CD14-positive monocyte (primary cell): Measurements from ENCODE around the gene H2AZ2. TPM values are rescaled to one million over a fixed set of nuclear protein-coding genes. Genes with fewer than 3 reads are reported as not detected.

Source experiments
- DNase-seq, 3 donors: peaks; one replicate each; pipeline ENCODE4 v3.0.0-alpha.2; 2011 to 2022
- H2AFZ ChIP-seq: 2 replicates; pipeline ENCODE4 v1.6.0; 2012; ENCODE audit warnings: mild to moderate bottlenecking, low read depth, low read length, inconsistent platforms; ENCODE audit not compliant: insufficient read depth, poor library complexity, severe bottlenecking
- H3K27ac ChIP-seq, 2 donors: 1 replicate in 1 of 2; 2 replicates in 1 of 2; pipeline ENCODE4 v1.5.1; 2012 to 2013; ENCODE audit warnings: low read length in 2 of 2, control low read depth in 1 of 2, inconsistent platforms in 1 of 2, low read depth in 1 of 2, mild to moderate bottlenecking in 1 of 2
- H3K27me3 ChIP-seq, 2 donors: one replicate each; pipeline versions ENCODE4 v1.6.0 to v1.6.1; 2011 to 2013; ENCODE audit warnings: low read length in 2 of 2; ENCODE audit not compliant: control insufficient read depth in 2 of 2, insufficient read depth in 2 of 2
- H3K36me3 ChIP-seq, 2 donors: replicated peaks in 1 of 2; 1 replicate in 1 of 2; 2 replicates in 1 of 2; pipeline versions ENCODE4 v1.5.1 to v1.6.1; 2012 to 2013; ENCODE audit warnings: low read length in 2 of 2, control low read depth in 1 of 2, inconsistent platforms in 1 of 2, mild to moderate bottlenecking in 1 of 2; ENCODE audit not compliant: insufficient read depth in 2 of 2, control insufficient read depth in 1 of 2
- H3K4me1 ChIP-seq, 2 donors: 1 replicate in 1 of 2; 2 replicates in 1 of 2; pipeline versions ENCODE4 v1.5.1 to v1.6.1; 2012 to 2013; ENCODE audit warnings: low read length in 2 of 2, control low read depth in 1 of 2, inconsistent platforms in 1 of 2, mild to moderate bottlenecking in 1 of 2, moderate library complexity in 1 of 2; ENCODE audit not compliant: insufficient read depth in 2 of 2, control insufficient read depth in 1 of 2
- H3K4me2 ChIP-seq: replicated peaks from 2 replicates; pipeline ENCODE3; 2012; ENCODE audit warnings: low read length, moderate library complexity, mild to moderate bottlenecking; ENCODE audit not compliant: poor library complexity, severe bottlenecking; ENCODE audit errors: extremely low read depth
- H3K4me3 ChIP-seq, 3 experiments: fragments of 200-600 bp in 1 of 3; sonication (generic) in 1 of 3; replicated peaks in 1 of 3; 1 replicate in 2 of 3; 2 replicates in 1 of 3; pipeline ENCODE4 v1.5.1; 2011 to 2013; ENCODE audit warnings: low read length in 3 of 3, mild to moderate bottlenecking in 3 of 3, control low read depth in 2 of 3, low read depth in 2 of 3, inconsistent platforms in 1 of 3, moderate library complexity in 1 of 3
- H3K79me2 ChIP-seq: 2 replicates; pipeline ENCODE4 v1.6.0; 2012; ENCODE audit warnings: mild to moderate bottlenecking, control low read depth, inconsistent platforms, low read length, moderate library complexity; ENCODE audit not compliant: insufficient read depth
- H3K9ac ChIP-seq: 2 replicates; pipeline ENCODE4 v1.6.0; 2017; ENCODE audit warnings: low read length, mild to moderate bottlenecking; ENCODE audit not compliant: insufficient read depth, poor library complexity, severe bottlenecking
- H3K9me3 ChIP-seq, 2 donors: replicated peaks in 1 of 2; 1 replicate in 1 of 2; 2 replicates in 1 of 2; pipeline versions ENCODE4 v1.5.1 to v1.6.1; 2012 to 2013; ENCODE audit warnings: low read length in 2 of 2, control low read depth in 1 of 2; ENCODE audit not compliant: control insufficient read depth in 1 of 2, insufficient read depth in 1 of 2
- H4K20me1 ChIP-seq: 2 replicates; pipeline ENCODE4 v1.6.0; 2012; ENCODE audit warnings: mild to moderate bottlenecking, low read length, control low read depth, moderate library complexity; ENCODE audit not compliant: insufficient read depth
- H3K27ac Mint-ChIP-seq, 7 donors: one replicate each; pipeline ENCODE4 v1.8.0; 2020; ENCODE audit warnings: mild to moderate bottlenecking in 7 of 7, mixed read lengths in 7 of 7, moderate library complexity in 6 of 7, inconsistent platforms in 2 of 7
- H3K27me3 Mint-ChIP-seq, 3 donors: one replicate each; pipeline ENCODE4 v1.8.0; 2021 to 2022; ENCODE audit warnings: low read depth in 3 of 3, mild to moderate bottlenecking in 3 of 3, mixed read lengths in 3 of 3, moderate library complexity in 3 of 3, inconsistent platforms in 1 of 3
- H3K36me3 Mint-ChIP-seq, 2 donors: one replicate each; pipeline ENCODE4 v1.8.0; 2020; ENCODE audit warnings: mixed read lengths in 2 of 2, inconsistent platforms in 1 of 2, mild to moderate bottlenecking in 1 of 2
- H3K4me1 Mint-ChIP-seq: one replicate; pipeline ENCODE4 v1.8.0; 2020; ENCODE audit warnings: mild to moderate bottlenecking, mixed read lengths
- H3K4me3 Mint-ChIP-seq, 2 donors: one replicate each; pipeline ENCODE4 v1.8.0; 2020; ENCODE audit warnings: mild to moderate bottlenecking in 2 of 2, mixed read lengths in 2 of 2, moderate library complexity in 1 of 2
- H3K9me3 Mint-ChIP-seq, 7 donors: one replicate each; pipeline ENCODE4 v1.8.0; 2020 to 2022; ENCODE audit warnings: mixed read lengths in 7 of 7, mild to moderate bottlenecking in 6 of 7, moderate library complexity in 6 of 7, inconsistent platforms in 2 of 7
- WGBS: methylation state at CpG from one replicate; pipeline ENCODE4 v1.1.5; 2013; ENCODE audit warnings: missing lambda C conversion rate; ENCODE audit not compliant: insufficient coverage; 5-methylcytosine and 5-hydroxymethylcytosine counted together
- intact Hi-C, 2 donors: fragments of 100-400 bp; cut with micrococcal nuclease; formaldehyde crosslinking; loops; one replicate each; pipeline versions ENCODE4 v1.15.0 to v1.15.1; 2023
- polyA plus RNA-seq, 3 donors: library from polyadenylated mRNA; depleted of rRNA in 1 of 3; unstranded in 2 of 3; stranded (reverse) in 1 of 3; fragments of 300-500 nt in 2 of 3; fragments of >200 nt in 1 of 3; fragmentation: Illumina TruSeq in 2 of 3; gene quantifications; 1 replicate in 2 of 3; 2 replicates in 1 of 3; pipeline ENCODE4 v1.2.3, GENCODE V29; 2012 to 2021
- TF ChIP-seq, protein P1 (sequence below): fragments of 200-600 bp; IDR thresholded peaks from one replicate; pipeline ENCODE4 v1.8.0; 2022; ENCODE audit warnings: antibody characterized with exemption, mild to moderate bottlenecking

H2AZ2 gene
- polyA plus RNA-seq, 3 donors = 128 to 186 (median 181) TPM

DNA sequence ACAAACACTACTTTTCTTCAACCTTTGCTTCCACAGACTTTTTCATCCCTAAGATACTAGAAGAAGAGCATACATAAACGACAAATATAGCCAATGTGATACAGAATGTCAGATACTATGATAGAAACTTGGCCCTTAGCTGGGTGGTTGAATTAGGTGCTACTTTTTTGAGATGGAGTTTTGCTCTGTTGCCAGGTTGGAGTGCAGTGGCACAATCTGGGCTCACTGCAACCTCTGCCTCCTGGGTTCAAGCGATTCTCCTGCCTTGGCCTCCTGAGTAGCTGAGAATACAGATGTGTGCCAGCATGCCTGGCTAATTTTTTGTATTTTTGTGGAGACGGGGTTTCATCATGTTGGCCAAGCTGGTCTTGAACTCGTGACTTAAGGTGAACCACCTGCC is 47.9 kb downstream of the H2AZ2 start:
- Histone ChIP-seq H3K4me3 (no peak overlapping the region), H3K4me2 (no peak overlapping the region), H3K27ac (no peak overlapping the region), H3K36me3 (peaks cover 51 to 54% of the 10 kb centered on the region in 2 donors), H3K9me3 (no peaks in the 10 kb centered on the region), H4K20me1 (peaks cover 41% of the 10 kb centered on the region), H3K79me2 (peaks cover 53% of the 10 kb centered on the region), H2AFZ (no peak overlapping the region), H3K27me3 (no peaks in the 10 kb centered on the region), H3K9ac (no peak overlapping the region), H3K4me1 (peaks cover 23 to 30% of the 10 kb centered on the region in 2 donors)
- H3K27ac Mint-ChIP-seq = peak overlapping the region in 3 of 7 donors; percentile 5 to 82 (median 82)
- H3K27me3 Mint-ChIP-seq = peaks cover 0 to 1% (median 0%) of the 10 kb centered on the region in 3 donors
- TF ChIP-seq, protein P1, sequence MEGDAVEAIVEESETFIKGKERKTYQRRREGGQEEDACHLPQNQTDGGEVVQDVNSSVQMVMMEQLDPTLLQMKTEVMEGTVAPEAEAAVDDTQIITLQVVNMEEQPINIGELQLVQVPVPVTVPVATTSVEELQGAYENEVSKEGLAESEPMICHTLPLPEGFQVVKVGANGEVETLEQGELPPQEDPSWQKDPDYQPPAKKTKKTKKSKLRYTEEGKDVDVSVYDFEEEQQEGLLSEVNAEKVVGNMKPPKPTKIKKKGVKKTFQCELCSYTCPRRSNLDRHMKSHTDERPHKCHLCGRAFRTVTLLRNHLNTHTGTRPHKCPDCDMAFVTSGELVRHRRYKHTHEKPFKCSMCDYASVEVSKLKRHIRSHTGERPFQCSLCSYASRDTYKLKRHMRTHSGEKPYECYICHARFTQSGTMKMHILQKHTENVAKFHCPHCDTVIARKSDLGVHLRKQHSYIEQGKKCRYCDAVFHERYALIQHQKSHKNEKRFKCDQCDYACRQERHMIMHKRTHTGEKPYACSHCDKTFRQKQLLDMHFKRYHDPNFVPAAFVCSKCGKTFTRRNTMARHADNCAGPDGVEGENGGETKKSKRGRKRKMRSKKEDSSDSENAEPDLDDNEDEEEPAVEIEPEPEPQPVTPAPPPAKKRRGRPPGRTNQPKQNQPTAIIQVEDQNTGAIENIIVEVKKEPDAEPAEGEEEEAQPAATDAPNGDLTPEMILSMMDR = no peak
- DNase-seq = no peak
- H3K4me3 Mint-ChIP-seq = no peak overlapping the region
- H3K36me3 Mint-ChIP-seq = peaks cover 46 to 54% of the 10 kb centered on the region in 2 donors
- WGBS = 100% methylated on average over 2 of the region's 4 CpGs
- intact Hi-C loops = loop anchor here (5.0 kb wide), 3 partner anchors 42 to 48 kb away; partner anchors contain the start of gene H2AZ2 (in 1 of the 2)
- peaks cover 22% of the 10 kb centered on the region for H3K4me1 Mint-ChIP-seq
- peaks cover 0 to 2% (median 0%) of the 10 kb centered on the region in 7 donors for H3K9me3 Mint-ChIP-seq

DNA sequence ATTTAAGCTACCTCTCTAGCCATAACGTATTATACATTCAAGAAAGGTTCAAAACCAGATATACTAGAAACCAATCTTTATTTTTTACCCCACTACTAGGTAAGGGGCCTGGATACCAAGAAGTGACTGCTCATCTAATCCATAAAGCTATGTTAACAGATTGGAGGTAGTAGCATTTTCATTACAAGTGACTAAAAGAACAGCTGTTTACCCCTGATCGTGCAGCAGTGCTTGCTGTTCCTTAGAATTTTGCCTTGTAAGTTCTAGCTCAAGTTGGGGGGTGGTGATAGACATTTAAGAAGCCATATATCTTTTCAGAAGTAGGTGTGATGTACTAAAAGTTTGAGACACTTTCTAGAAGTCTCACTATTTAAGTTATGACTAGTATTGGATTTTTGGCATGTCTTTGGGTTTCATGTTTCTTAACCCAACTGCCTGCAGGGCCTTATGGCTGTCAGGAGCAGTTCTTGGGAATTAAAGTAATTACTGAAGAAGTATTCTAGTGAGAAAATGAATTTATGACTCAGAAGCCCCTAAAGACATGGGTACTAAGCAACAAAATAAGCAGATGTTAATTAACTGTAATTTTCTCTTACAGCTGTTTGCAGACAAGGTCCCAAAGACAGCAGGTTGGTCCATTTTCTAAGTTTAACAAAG is 49.1 kb downstream of the H2AZ2 start:
- WGBS = no CpG with 5 or more reads among the region's 2 CpGs
- Histone ChIP-seq H3K27me3 (no peaks in the 10 kb centered on the region), H2AFZ (no peak overlapping the region), H3K36me3 (peaks cover 47 to 51% of the 10 kb centered on the region in 2 donors), H3K79me2 (peaks cover 53% of the 10 kb centered on the region), H3K9me3 (no peaks in the 10 kb centered on the region), H4K20me1 (peaks cover 41% of the 10 kb centered on the region), H3K4me1 (peaks cover 23 to 30% of the 10 kb centered on the region in 2 donors), H3K4me3 (peak overlapping the region in 1 of 3 experiments; percentile 82), H3K9ac (no peak overlapping the region), H3K4me2 (peak overlapping the region; percentile 89), H3K27ac (peak overlapping the region in 1 of 2 donors; percentile 94)
- Mint-ChIP-seq H3K27me3 (peaks cover 0 to 1% (median 0%) of the 10 kb centered on the region in 3 donors), H3K9me3 (peaks cover 0 to 2% (median 0%) of the 10 kb centered on the region in 7 donors), H3K27ac (peak overlapping the region in 4 of 7 donors; percentile 22 to 99 (median 64)), H3K4me1 (peaks cover 19% of the 10 kb centered on the region), H3K36me3 (peaks cover 45 to 46% of the 10 kb centered on the region in 2 donors), H3K4me3 (peak overlapping the region in 1 of 2 donors; percentile 26)
- no peak for DNase-seq
- intact Hi-C loops = loop anchor here (5.0 kb wide), 3 partner anchors 44 to 49 kb away; partner anchors contain the start of gene H2AZ2 (in 1 of the 2)
- TF ChIP-seq, protein P1 = no peak
